Gastrocnemius medialis (tissue), 4 donors: ENCODE results near the gene FAM50A. TPM values are rescaled to one million over a fixed set of nuclear protein-coding genes. Genes with fewer than 3 reads are reported as not detected.
A peak's percentile ranks its signal among the peaks of the same experiment; 100 is the strongest.

Experiments
- ATAC-seq, 2 donors: fragments of 150-250 bp; one replicate each; pipeline ENCODE4 v1.9.1; 2016
- DNase-seq, 2 donors: peaks; one replicate each; pipeline ENCODE4 v3.0.0-alpha.2; 2019
- H3K27ac ChIP-seq, 4 donors: fragments of 200-600 bp; sonication (generic); 1 replicate in 1 of 4; 2 replicates in 3 of 4; pipeline ENCODE4 v1.5.1; 2016 to 2018; ENCODE audit warnings: mild to moderate bottlenecking in 2 of 4, moderate library complexity in 1 of 4
- H3K27me3 ChIP-seq, 3 donors: fragments of 200-600 bp; sonication (generic) in 2 of 3; 1 replicate in 1 of 3; 2 replicates in 2 of 3; pipeline versions ENCODE4 v1.5.1 to v1.6.0; 2016 to 2019; ENCODE audit warnings: mild to moderate bottlenecking in 1 of 3, moderate library complexity in 1 of 3
- H3K36me3 ChIP-seq, 2 donors: fragments of 200-600 bp; sonication (generic) in 1 of 2; one replicate each; pipeline ENCODE4 v1.5.1; 2017 to 2018
- H3K4me1 ChIP-seq, 2 donors: fragments of 200-600 bp; sonication (generic) in 1 of 2; one replicate each; pipeline ENCODE4 v1.5.1; 2016 to 2017; ENCODE audit warnings: mild to moderate bottlenecking in 2 of 2
- H3K4me3 ChIP-seq, 4 donors: fragments of 200-600 bp; sonication (generic) in 3 of 4; 1 replicate in 1 of 4; 2 replicates in 3 of 4; pipeline ENCODE4 v1.5.1; 2016 to 2019; ENCODE audit warnings: mild to moderate bottlenecking in 2 of 4
- H3K9me3 ChIP-seq, 3 donors: fragments of 200-600 bp; sonication (generic) in 2 of 3; 1 replicate in 1 of 3; 2 replicates in 2 of 3; pipeline ENCODE4 v1.5.1; 2016 to 2019
- CTCF ChIP-seq, 5 experiments: fragments of 450-650 bp in 3 of 5; fragments of 200-600 bp in 2 of 5; sonication (generic) in 2 of 5; IDR thresholded peaks in 4 of 5; conservative IDR thresholded peaks in 1 of 5; 1 replicate in 4 of 5; 2 replicates in 1 of 5; pipeline ENCODE4 v1.5.1; 2016 to 2019; ENCODE audit warnings: antibody characterized with exemption in 5 of 5, mild to moderate bottlenecking in 3 of 5, moderate library complexity in 3 of 5
- POLR2A ChIP-seq, 2 donors: fragments of 450-650 bp; IDR thresholded peaks; one replicate each; pipeline ENCODE4 v1.6.1; 2017; ENCODE audit warnings: antibody characterized with exemption in 2 of 2, mild to moderate bottlenecking in 2 of 2, moderate library complexity in 2 of 2
- in situ Hi-C, 4 donors: fragments of 200-750 bp; cut with MboI; loops; one replicate each; pipeline versions ENCODE4 v1.15.0 to v1.8.0; 2017; ENCODE audit warnings: low sequenced_read_pairs in 4 of 4
- intact Hi-C: fragments of 100-400 bp; cut with DNase I; formaldehyde crosslinking; loops from one replicate; pipeline ENCODE4 v1.15.1; 2023; ENCODE audit warnings: low total_unique reads
- total RNA-seq, 4 donors: library from RNA; depleted of rRNA; stranded (reverse); fragments of >200 nt; gene quantifications; one replicate each; pipeline versions ENCODE4 v1.1.0 to v1.2.3, GENCODE V29; 2016

FAM50A gene
- total RNA-seq, 4 donors from 2014 or later = 30.9 to 55.4 (median 45.3) TPM

DNA sequence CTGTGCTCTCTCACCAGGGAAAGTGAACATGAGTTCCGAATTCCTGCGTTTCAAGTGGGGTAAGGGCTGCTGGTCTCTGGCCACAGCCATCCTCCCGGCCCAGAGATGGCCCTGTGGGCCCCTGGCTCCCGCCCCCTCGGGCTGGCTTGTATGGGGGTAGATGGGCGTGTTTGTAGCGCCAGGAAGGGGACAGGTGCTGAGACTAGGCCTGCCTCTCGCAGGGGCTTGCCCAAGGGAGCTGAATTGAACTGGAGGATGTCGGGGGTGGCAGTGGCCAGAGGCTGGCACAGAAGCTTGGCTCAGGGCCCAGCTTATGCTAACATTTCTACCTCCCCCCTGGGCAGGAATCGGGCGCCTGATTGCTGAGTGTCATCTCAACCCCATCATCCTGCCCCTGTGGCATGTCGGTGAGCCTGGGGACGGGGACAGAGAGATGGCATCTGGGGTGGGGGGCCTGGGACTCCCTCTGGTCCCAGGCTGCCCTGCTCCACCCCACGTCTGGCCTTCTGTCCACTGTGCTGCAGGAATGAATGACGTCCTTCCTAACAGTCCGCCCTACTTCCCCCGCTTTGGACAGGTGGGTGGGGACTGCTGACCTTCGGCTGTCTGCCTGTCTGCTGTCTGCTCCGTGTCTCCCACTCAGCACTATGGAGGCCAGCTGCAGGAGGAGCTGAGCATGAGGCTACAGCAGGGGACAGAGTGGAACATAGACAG, 24.1 kb upstream of the FAM50A start:
- DNase-seq = peak in 1 of 2 donors; percentile 40

DNA sequence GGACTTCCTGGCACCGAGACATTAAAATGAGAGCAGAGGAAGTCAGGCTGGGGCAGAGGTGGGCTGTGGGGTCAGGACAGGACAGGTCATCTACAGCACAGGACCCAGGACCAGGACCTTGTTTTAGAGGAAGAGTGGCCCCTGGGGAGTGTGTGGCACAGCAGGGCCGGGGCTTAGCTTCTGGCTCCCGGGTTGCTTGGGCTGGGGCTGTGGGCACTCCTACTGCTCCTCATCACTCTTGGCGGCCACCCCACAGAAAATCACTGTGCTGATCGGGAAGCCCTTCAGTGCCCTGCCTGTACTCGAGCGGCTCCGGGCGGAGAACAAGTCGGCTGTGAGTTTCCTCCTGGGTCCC, 23.6 kb upstream of the FAM50A start:
- DNase-seq = no peak
- in situ Hi-C loops (loop anchor here in 2 of 4 donors (25.0 kb wide), 1 partner anchor 117 kb away; the partner anchor contains the start of genes G6PD (in 2 of the 2) and IKBKG (in 2 of the 2)), intact Hi-C loops (no loop called here)
- H3K27ac ChIP-seq = peak overlapping the region in 3 of 4 donors; percentile 18 to 65 (median 33)
- no peaks in the 10 kb centered on the region for H3K27me3 ChIP-seq
- no peaks in the 10 kb centered on the region for H3K9me3 ChIP-seq
- ATAC-seq = peak in 1 of 2 donors; percentile 6
- no peak for TF ChIP-seq POLR2A (IDR thresholded peaks at IDR 0.05)
- no peak for TF ChIP-seq CTCF (IDR thresholded peaks at IDR 0.05 in 4 of 5, conservative IDR thresholded peaks at IDR 0.05 in 1 of 5)
- H3K4me3 ChIP-seq = no peak overlapping the region
- no peaks in the 10 kb centered on the region for H3K36me3 ChIP-seq
- H3K4me1 ChIP-seq = no peaks in the 10 kb centered on the region

More for the DNA sequence above, 24.1 kb upstream of the FAM50A start:
- Histone ChIP-seq H3K4me1 (no peaks in the 10 kb centered on the region), H3K9me3 (no peaks in the 10 kb centered on the region), H3K27me3 (no peaks in the 10 kb centered on the region), H3K27ac (peak overlapping the region; percentile 15 to 65 (median 27)), H3K4me3 (no peak overlapping the region), H3K36me3 (no peaks in the 10 kb centered on the region)
- in situ Hi-C loops (loop anchor here in 2 of 4 donors (25.0 kb wide), 1 partner anchor 117 kb away; the partner anchor contains the start of genes G6PD (in 2 of the 2) and IKBKG (in 2 of the 2)), intact Hi-C loops (no loop called here)
- TF ChIP-seq POLR2A (IDR thresholded peaks at IDR 0.05) (no peak), CTCF (IDR thresholded peaks at IDR 0.05 in 4 of 5, conservative IDR thresholded peaks at IDR 0.05 in 1 of 5) (no peak)
- peak in 1 of 2 donors; percentile 79 for ATAC-seq

GRCh38 chrX:154426916-154427770, 16.8 kb upstream of the FAM50A start:
- Histone ChIP-seq H3K9me3 (no peaks in the 10 kb centered on the region), H3K4me3 (no peak overlapping the region), H3K4me1 (peaks cover 3 to 7% of the 10 kb centered on the region in 2 donors), H3K27me3 (no peaks in the 10 kb centered on the region), H3K27ac (no peak overlapping the region), H3K36me3 (no peaks in the 10 kb centered on the region)
- in situ Hi-C loops (no loop called here), intact Hi-C loops (no loop called here)
- ATAC-seq = no peak
- no peak for DNase-seq
- TF ChIP-seq POLR2A (IDR thresholded peaks at IDR 0.05) (no peak), CTCF (IDR thresholded peaks at IDR 0.05 in 4 of 5, conservative IDR thresholded peaks at IDR 0.05 in 1 of 5) (no peak)

- H3K4me3 ChIP-seq = peak within 1 kb of the TSS; percentile 67 to 82 (median 74)
- H3K36me3 ChIP-seq = no peaks in the 10 kb centered on the region
- ATAC-seq (peak; percentile 96 to 97), DNase-seq (peak; percentile 89 to 93)
- peak within 1 kb of the TSS; percentile 74 to 91 (median 89) for H3K27ac ChIP-seq
- TF ChIP-seq CTCF (IDR thresholded peaks at IDR 0.05 in 4 of 5, conservative IDR thresholded peaks at IDR 0.05 in 1 of 5) (no peak), POLR2A (IDR thresholded peaks at IDR 0.05) (peak; percentile 61 to 64)
- intact Hi-C loops (no loop called here), in situ Hi-C loops (no loop called here)
- peaks cover 3 to 7% of the 10 kb centered on the region in 2 donors for H3K4me1 ChIP-seq
- H3K9me3 ChIP-seq = no peaks in the 10 kb centered on the region
- H3K27me3 ChIP-seq = no peaks in the 10 kb centered on the region
These were observed 15.5 kb upstream of the FAM50A start, which contains the start of gene ATP6AP1 for GRCh38 chrX:154428176-154429171. Gene ATP6AP1, plus strand, starts transcription at chrX:154428677. Its CDS starts 16 bp downstream, at chrX:154428693.
